ENCODE results near the gene WWOX. TPM values are rescaled to one million over a fixed set of nuclear protein-coding genes. Genes with fewer than 3 reads are reported as not detected.
"Not testable (repeated sequence)": the region's sequence is repeated elsewhere in the genome, so short reads cannot be mapped to it uniquely, and the experiment has no call there.

WWOX gene
- total RNA-seq, 3 donors from 2014 or later (not counting 1 experiment from before 2014, with no cell fraction given) = 21.0 to 29.8 (median 27.0) TPM

DNA sequence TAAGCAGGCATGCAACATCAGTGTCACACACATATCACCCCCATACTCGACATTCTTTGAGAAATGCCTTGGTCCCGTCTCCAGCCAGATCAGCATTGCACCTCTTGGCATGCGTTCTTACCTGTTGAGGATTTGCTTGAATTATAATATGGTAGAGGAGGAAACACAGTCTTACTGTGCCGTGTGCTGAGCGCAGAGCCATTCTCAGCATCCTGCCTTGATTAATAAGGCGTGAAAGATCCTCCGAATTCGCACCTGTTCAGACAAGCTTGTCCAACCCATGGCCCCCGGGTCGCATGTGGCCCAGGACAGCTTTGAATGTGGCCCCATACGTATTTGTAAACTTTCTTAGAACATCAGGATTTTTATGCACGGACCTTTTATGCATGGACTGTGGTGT lies 408.1 kb downstream of the WWOX start:
- Histone ChIP-seq H3K4me1 (ENCODE audit: control insufficient read depth, insufficient read depth, low read length) (no peaks in the 10 kb centered on the region), H3K4me3 (ENCODE audit: low read length) (no peak overlapping the region), H3K27ac (ENCODE audit: low read length) (no peak overlapping the region), H3K27me3 (ENCODE audit: control insufficient read depth, insufficient read depth, low read length) (no peaks in the 10 kb centered on the region), H3K36me3 (ENCODE audit: control insufficient read depth, insufficient read depth, low read length) (no peaks in the 10 kb centered on the region), H3K9me3 (ENCODE audit: control insufficient read depth, insufficient read depth, low read length) (no peaks in the 10 kb centered on the region)
- Mint-ChIP-seq H3K9me3 (no peaks in the 10 kb centered on the region), H3K4me3 (no peak overlapping the region), H3K4me1 (no peaks in the 10 kb centered on the region), H3K36me3 (no peaks in the 10 kb centered on the region), H3K27me3 (ENCODE audit: low read depth in 2 of 2) (no peaks in the 10 kb centered on the region), H3K27ac (no peak overlapping the region)
- DNase-seq (no peak), ATAC-seq (no peak)
- TF ChIP-seq CTCF (IDR thresholded peaks at IDR 0.05) = no peak
- 92% methylated on average over 12 of the region's 12 CpGs for WGBS (ENCODE audit: insufficient coverage)
- intact Hi-C loops (cut with micrococcal nuclease) = no loop called here

DNA sequence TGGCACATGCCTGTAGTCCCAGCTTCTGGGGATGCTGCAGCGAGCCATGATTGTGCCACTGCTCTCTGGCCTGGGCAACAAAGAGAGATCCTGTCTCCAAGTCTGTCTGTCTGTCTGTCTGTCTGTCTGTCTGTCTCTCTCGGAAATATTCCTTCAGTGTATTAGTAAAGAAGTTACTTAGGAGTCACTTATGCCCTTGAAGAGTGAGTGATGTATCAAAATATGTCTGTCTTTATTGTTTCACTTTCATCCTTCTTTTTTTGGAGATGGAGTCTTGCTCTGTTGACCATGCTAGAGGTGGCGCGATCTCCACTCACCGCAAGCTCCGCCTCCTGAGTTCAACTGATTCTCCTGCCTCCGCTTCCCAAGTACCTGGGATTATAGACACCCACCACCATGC lies 410.5 kb downstream of the WWOX start:
- intact Hi-C loops (cut with micrococcal nuclease) = no loop called here

DNA sequence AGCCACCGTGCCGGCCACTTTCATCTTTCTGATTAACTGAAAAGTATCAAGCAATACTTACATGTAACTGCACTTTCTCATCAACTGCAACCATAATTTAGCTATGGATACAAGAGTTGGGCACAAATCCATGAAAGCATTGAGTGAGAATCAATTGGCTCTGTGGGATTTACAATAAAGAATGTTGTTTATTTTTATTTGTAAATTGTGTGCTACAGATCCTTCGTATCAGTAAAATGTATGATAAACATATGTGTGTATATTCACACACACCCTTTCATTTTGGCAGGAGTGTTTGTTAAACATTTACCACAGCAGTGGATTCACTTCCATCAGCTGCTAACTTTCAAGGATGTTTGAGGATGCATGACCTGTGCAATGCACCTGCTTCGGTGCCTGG lies 411.0 kb downstream of the WWOX start:
- ATAC-seq (no peak), DNase-seq (no peak)
- H3K4me1 ChIP-seq (ENCODE audit: control insufficient read depth, insufficient read depth, low read length) = no peaks in the 10 kb centered on the region
- H3K4me3 ChIP-seq (ENCODE audit: low read length) = no peak overlapping the region
- no peak overlapping the region for H3K4me3 Mint-ChIP-seq
- no peaks in the 10 kb centered on the region for H3K9me3 Mint-ChIP-seq
- no peaks in the 10 kb centered on the region for H3K36me3 Mint-ChIP-seq
- H3K27ac ChIP-seq (ENCODE audit: low read length) = no peak overlapping the region
- no peaks in the 10 kb centered on the region for H3K36me3 ChIP-seq (ENCODE audit: control insufficient read depth, insufficient read depth, low read length)
- H3K4me1 Mint-ChIP-seq = no peaks in the 10 kb centered on the region
- WGBS (ENCODE audit: insufficient coverage) = 98% methylated on average over 3 of the region's 4 CpGs
- no peaks in the 10 kb centered on the region for H3K9me3 ChIP-seq (ENCODE audit: control insufficient read depth, insufficient read depth, low read length)
- intact Hi-C loops (cut with micrococcal nuclease) = no loop called here
- H3K27me3 Mint-ChIP-seq (ENCODE audit: low read depth in 2 of 2) = no peaks in the 10 kb centered on the region
- H3K27ac Mint-ChIP-seq = no peak overlapping the region
- no peaks in the 10 kb centered on the region for H3K27me3 ChIP-seq (ENCODE audit: control insufficient read depth, insufficient read depth, low read length)
- no peak for TF ChIP-seq CTCF (IDR thresholded peaks at IDR 0.05)

More for the DNA sequence above, 410.5 kb downstream of the WWOX start:
- no peaks in the 10 kb centered on the region for H3K36me3 ChIP-seq (ENCODE audit: control insufficient read depth, insufficient read depth, low read length)
- no peak for TF ChIP-seq CTCF (IDR thresholded peaks at IDR 0.05)
- no peaks in the 10 kb centered on the region for H3K36me3 Mint-ChIP-seq
- no peaks in the 10 kb centered on the region for H3K27me3 Mint-ChIP-seq (ENCODE audit: low read depth in 2 of 2)
- ATAC-seq (no peak), DNase-seq (no peak)
- no peaks in the 10 kb centered on the region for H3K4me1 ChIP-seq (ENCODE audit: control insufficient read depth, insufficient read depth, low read length)
- no peaks in the 10 kb centered on the region for H3K9me3 Mint-ChIP-seq
- no peak overlapping the region for H3K4me3 ChIP-seq (ENCODE audit: low read length)
- H3K27me3 ChIP-seq (ENCODE audit: control insufficient read depth, insufficient read depth, low read length) = no peaks in the 10 kb centered on the region
- no peaks in the 10 kb centered on the region for H3K9me3 ChIP-seq (ENCODE audit: control insufficient read depth, insufficient read depth, low read length)
- H3K27ac ChIP-seq (ENCODE audit: low read length) = no peak overlapping the region
- H3K4me3 Mint-ChIP-seq = no peak overlapping the region
- WGBS (ENCODE audit: insufficient coverage) = 96% methylated on average over 3 of the region's 7 CpGs
- no peak overlapping the region for H3K27ac Mint-ChIP-seq
- H3K4me1 Mint-ChIP-seq = no peaks in the 10 kb centered on the region

- intact Hi-C loops (cut with micrococcal nuclease) = no loop called here
These were observed 414.4 kb downstream of the WWOX start for GRCh38 chr16:78513838-78514237.

DNA sequence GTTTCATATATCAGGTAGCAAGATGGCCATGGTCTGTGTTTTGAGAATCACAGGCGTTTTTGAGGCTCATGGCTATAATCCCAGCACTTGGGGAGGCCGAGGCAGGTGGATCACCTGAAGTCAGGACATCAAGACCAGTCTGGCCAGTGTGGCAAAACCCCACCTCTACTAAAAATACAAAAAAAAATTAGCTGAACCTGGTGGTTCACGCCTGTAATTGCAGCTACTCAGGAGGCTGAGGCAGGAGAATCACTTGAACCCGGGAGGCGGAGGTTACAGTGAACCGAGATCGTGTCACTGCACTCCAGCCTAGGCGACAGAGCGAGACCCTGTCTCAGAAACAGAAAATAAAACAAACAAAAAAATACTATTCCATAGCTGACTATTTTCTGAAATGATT lies 415.4 kb downstream of the WWOX start:
- 95% methylated on average over 8 of the region's 9 CpGs for WGBS (ENCODE audit: insufficient coverage)
- H3K9me3 ChIP-seq (ENCODE audit: control insufficient read depth, insufficient read depth, low read length); H3K27ac ChIP-seq (ENCODE audit: low read length); H3K4me1 ChIP-seq (ENCODE audit: control insufficient read depth, insufficient read depth, low read length); H3K4me3 ChIP-seq (ENCODE audit: low read length); ATAC-seq; H3K36me3 ChIP-seq (ENCODE audit: control insufficient read depth, insufficient read depth, low read length); H3K9me3 Mint-ChIP-seq; H3K36me3 Mint-ChIP-seq; H3K27me3 ChIP-seq (ENCODE audit: control insufficient read depth, insufficient read depth, low read length); intact Hi-C loops (cut with micrococcal nuclease); H3K4me3 Mint-ChIP-seq; H3K27me3 Mint-ChIP-seq (ENCODE audit: low read depth in 2 of 2); DNase-seq; H3K27ac Mint-ChIP-seq; H3K4me1 Mint-ChIP-seq: not testable (repeated sequence)

More at GRCh38 chr16:78513838-78514237, 414.4 kb downstream of the WWOX start:
- Mint-ChIP-seq H3K27ac (no peak overlapping the region), H3K9me3 (no peaks in the 10 kb centered on the region), H3K4me1 (no peaks in the 10 kb centered on the region), H3K36me3 (no peaks in the 10 kb centered on the region), H3K27me3 (ENCODE audit: low read depth in 2 of 2) (no peaks in the 10 kb centered on the region), H3K4me3 (no peak overlapping the region)
- TF ChIP-seq CTCF (IDR thresholded peaks at IDR 0.05) = no peak
- ATAC-seq = no peak
- Histone ChIP-seq H3K9me3 (ENCODE audit: control insufficient read depth, insufficient read depth, low read length) (no peaks in the 10 kb centered on the region), H3K36me3 (ENCODE audit: control insufficient read depth, insufficient read depth, low read length) (no peaks in the 10 kb centered on the region), H3K27ac (ENCODE audit: low read length) (no peak overlapping the region), H3K4me3 (ENCODE audit: low read length) (no peak overlapping the region), H3K27me3 (ENCODE audit: control insufficient read depth, insufficient read depth, low read length) (no peaks in the 10 kb centered on the region), H3K4me1 (ENCODE audit: control insufficient read depth, insufficient read depth, low read length) (no peaks in the 10 kb centered on the region)
- 78% methylated on average over 2 of the region's 3 CpGs for WGBS (ENCODE audit: insufficient coverage)
- DNase-seq = no peak

Data from natural killer cell (primary cell).